Activated effector memory CD4-positive, alpha-beta T cell treated with anti-CD3 and anti-CD28 coated beads, Interleukin-2, amount 50 U/mL, for 16 hours (primary cell): ENCODE results near the gene GNG14.
"Not testable (repeated sequence)": the region's sequence is repeated elsewhere in the genome, so short reads cannot be mapped to it uniquely, and the experiment has no call there.

Source experiments
- DNase-seq: peaks from one replicate; pipeline ENCODE4 v3.0.0-alpha.2; 2020

The GNG14 gene

GRCh38 chr19:12697425-12697824, 9.6 kb downstream of the GNG14 start:
- not testable (repeated sequence) for DNase-seq

DNA sequence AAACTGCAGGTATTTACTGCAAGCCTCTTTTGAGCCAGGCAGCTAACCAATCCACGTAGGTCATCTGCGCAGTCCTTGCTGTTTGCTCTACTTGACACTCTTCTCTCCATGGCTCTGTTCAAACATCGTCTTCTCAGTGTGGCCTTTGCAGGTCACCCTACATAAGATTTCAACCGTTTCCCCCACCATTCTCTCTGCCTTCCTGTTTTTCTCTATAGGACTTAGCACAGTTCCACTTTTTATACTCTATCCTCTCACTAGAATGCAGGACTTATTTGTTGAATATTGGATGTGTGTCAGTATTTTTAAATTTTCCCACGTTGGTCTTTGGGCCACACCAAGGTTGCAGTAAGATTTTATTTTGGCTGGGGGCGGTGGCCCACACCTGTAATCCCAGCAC, 10.3 kb downstream of the GNG14 start:
- DNase-seq: no peak

- DNase-seq: no peak
Observed at GRCh38 chr19:12701596-12702282, 13.9 kb downstream of the GNG14 start.

GRCh38 chr19:12703046-12703445, 15.2 kb downstream of the GNG14 start:
- no peak for DNase-seq

GRCh38 chr19:12705169-12705568, 17.4 kb downstream of the GNG14 start:
- DNase-seq: no peak

GRCh38 chr19:12705654-12706331, 18.0 kb downstream of the GNG14 start:
- no peak for DNase-seq

- DNase-seq: no peak
Observed at GRCh38 chr19:12706332-12706718, 18.5 kb downstream of the GNG14 start.

DNA sequence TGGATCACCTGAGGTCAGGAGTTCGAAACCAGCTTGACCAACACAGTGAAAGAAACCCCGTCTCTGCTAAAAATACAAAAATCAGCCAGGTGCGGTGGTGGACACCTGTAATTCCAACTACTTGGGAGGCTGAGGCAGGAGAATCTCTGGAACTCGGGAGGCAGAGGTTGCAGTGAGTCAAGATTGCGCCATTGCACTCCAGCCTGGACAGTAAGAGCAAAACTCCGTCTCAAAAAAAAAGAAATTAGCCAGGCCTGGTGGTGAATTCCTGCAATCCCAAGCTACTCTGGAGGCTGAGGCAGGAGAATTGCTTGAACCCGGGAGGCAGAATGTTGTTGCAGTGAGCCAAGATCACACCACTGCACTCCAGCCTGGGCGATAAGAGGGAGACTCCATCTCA, 20.8 kb downstream of the GNG14 start:
- no peak for DNase-seq

GRCh38 chr19:12711187-12711586, 23.4 kb downstream of the GNG14 start:
- DNase-seq: no peak

- DNase-seq: peak; percentile 69
Observed at GRCh38 chr19:12712077-12712476, 24.3 kb downstream of the GNG14 start.

- DNase-seq: not testable (repeated sequence)
Observed at GRCh38 chr19:12713304-12713703, 25.5 kb downstream of the GNG14 start.

DNA sequence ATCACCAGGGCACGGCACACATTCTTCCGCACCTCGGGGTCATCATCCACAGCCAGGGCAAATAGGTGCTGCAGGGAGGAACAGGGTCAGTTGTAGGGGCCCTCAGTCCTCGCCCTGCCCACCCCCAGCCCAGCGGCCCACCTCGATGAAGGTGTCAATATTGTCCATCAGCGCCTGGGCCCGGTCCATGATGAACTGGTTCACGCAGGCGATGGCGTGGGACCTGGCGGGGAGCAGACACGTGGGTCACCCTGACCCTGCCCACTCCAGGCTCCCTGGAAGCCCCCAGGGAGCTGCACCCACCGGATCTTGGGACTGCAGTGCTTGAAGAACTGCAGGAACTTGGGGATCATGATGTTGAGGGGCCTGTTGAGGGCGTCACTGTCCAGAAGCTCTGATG, 27.3 kb downstream of the GNG14 start:
- DNase-seq: no peak

- no peak for DNase-seq
Observed at GRCh38 chr19:12715929-12716328, 28.1 kb downstream of the GNG14 start.

- DNase-seq: no peak
Observed at GRCh38 chr19:12720296-12720695, 32.5 kb downstream of the GNG14 start.

- DNase-seq: peak; percentile 70
Observed at GRCh38 chr19:12720851-12721655, 33.3 kb downstream of the GNG14 start.

DNA sequence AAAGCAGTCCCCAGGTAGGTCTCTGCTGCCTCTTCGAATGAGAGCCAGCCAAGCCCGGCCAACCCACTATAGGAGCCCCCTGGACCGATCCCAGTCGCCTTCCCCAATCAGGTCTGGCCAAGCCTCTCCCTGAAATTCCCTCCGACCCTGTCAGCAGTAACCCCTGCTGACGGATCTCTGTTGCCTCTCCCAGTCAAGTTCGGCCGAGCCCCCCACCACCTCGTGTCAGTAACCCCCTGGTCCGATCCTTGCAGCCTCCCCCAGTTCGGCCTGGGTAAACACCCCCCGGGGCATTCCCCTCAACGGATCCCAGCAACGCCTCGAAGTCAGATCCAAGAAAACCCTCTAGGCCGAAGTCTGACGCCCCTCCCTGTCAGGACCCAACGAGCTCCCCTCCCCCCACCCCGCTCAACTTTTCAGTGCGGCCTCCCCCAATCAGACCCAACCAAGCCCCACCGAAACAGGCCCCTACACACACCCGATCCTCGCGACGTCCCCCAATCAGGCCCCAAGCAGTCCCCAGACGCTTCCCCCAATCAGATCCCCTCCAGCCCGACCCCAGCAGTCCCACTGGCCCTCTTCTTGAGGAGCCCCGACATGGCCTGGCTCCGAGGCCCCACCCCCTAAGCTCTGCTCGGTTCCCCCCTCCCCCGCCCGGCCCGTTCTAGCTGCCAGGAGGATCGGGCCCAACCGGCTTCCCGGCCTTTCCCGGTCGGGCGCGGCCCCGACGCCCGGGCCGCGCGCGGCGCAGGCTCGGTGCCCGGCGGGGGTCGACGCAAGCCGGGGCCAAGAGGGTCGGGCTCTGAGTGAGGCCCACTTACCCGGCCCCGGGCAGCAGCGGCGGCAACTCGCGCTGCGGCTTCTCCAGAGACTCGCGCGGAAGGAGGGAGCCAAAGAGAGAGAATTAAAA, 34.1 kb downstream of the GNG14 start:
- peak; percentile 80 for DNase-seq

DNA sequence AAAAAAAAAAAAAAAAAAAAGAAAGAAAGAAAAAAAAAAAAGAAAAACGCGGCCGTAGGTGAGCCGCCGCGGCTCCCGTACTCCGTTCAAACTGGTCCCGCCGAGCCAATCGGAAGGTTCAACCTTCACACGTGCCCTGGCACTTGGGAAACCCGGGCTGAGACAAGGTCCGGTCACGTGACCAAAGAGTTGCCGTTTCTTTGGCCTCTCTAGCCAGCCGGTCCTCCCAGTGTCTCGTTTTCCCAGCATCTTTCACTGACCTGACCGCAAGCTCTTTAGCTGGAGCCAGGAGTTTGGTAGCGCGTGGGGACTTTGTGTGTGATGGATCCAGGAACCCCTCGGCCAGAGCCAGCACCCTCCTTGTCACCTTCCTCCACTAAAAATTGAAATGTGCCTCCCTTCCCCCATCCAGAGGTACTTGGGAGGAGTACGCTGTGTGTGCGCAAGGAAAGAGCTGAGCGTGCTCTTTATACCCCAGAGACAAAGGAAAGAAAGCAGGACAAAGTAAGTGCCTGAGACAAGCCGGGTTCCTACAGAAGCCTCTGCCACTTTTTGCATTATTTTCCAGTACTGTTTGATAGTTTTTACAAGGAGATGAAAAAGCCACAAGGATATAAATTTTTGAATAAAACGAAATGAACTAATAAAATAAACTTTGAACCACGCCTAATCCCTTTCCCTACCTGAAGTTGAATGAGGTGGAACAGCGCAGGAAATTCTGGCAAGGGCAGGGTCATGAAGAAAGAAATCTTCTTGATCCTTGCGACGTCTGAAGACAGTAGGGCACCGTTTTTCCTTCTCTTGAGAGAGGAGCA, 35.0 kb downstream of the GNG14 start:
- peak; percentile 97 for DNase-seq

GRCh38 chr19:12723381-12723640, 35.5 kb downstream of the GNG14 start:
- no peak for DNase-seq

- DNase-seq: peak; percentile 88
Observed at GRCh38 chr19:12723641-12724426, 36.0 kb downstream of the GNG14 start, which contains the start of gene TNPO2. TNPO2 (minus strand) TSS chr19:12723932; CDS start chr19:12720977, 2,955 bp downstream.

DNA sequence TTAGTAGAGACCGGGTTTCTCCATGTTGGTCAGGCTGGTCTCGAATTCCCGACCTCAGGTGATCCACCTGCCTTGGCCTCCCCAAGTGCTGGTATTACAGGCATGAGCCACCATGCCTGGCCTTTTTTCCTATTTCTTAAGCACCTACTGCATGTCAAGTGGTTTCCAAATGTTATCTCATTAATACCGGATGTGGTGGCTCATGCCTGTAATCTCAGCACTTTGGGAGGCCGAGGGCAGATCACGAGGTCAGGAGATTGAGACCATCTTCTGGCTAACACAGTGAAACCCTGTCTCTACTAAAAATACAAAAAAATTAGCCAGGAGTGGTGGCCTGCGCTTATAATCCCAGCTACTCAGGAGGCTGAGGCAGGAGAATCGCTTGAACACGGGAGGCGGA, 37.8 kb downstream of the GNG14 start:
- DNase-seq: not testable (repeated sequence)

- no peak for DNase-seq
Observed at GRCh38 chr19:12726988-12727316, 39.2 kb downstream of the GNG14 start.
